ENCODE data around the gene RNF180.
"Not testable (repeated sequence)": the region's sequence is repeated elsewhere in the genome, so short reads cannot be mapped to it uniquely, and the experiment has no call there.

Gene RNF180

GRCh38 chr5:64199425-64199824 lies 33.8 kb downstream of the RNF180 start:
- peaks cover 0 to 2% of the 10 kb centered on the region in 2 donors for H3K9me3 Mint-ChIP-seq
- ATAC-seq (replicated peaks) (no peak), DNase-seq (no peak)
- H3K27me3 Mint-ChIP-seq, result no peaks in the 10 kb centered on the region
- H3K36me3 Mint-ChIP-seq, result no peaks in the 10 kb centered on the region
- no peak overlapping the region for H3K27ac Mint-ChIP-seq
- H3K4me1 Mint-ChIP-seq, result no peaks in the 10 kb centered on the region
- no peak overlapping the region for H3K4me3 Mint-ChIP-seq

- Mint-ChIP-seq H3K36me3 (no peaks in the 10 kb centered on the region), H3K4me1 (no peaks in the 10 kb centered on the region), H3K27ac (no peak overlapping the region), H3K27me3 (no peaks in the 10 kb centered on the region), H3K9me3 (peaks cover 0 to 2% of the 10 kb centered on the region in 2 donors), H3K4me3 (no peak overlapping the region)
- no peak for ATAC-seq (replicated peaks)
- no peak for DNase-seq
These were observed 36.4 kb downstream of the RNF180 start for GRCh38 chr5:64201996-64202395.

- ATAC-seq (replicated peaks), result no peak
- Mint-ChIP-seq H3K27me3 (no peaks in the 10 kb centered on the region), H3K4me1 (no peaks in the 10 kb centered on the region), H3K27ac (no peak overlapping the region), H3K4me3 (no peak overlapping the region), H3K9me3 (no peaks in the 10 kb centered on the region), H3K36me3 (no peaks in the 10 kb centered on the region)
- no peak for DNase-seq
These were observed 41.0 kb downstream of the RNF180 start for GRCh38 chr5:64206653-64207052.

- Mint-ChIP-seq H3K9me3 (no peaks in the 10 kb centered on the region), H3K36me3 (no peaks in the 10 kb centered on the region), H3K27ac (no peak overlapping the region), H3K27me3 (no peaks in the 10 kb centered on the region), H3K4me1 (no peaks in the 10 kb centered on the region), H3K4me3 (no peak overlapping the region)
- no peak for DNase-seq
- no peak for ATAC-seq (replicated peaks)
These were observed 42.3 kb downstream of the RNF180 start for GRCh38 chr5:64207978-64208377.

- no peaks in the 10 kb centered on the region for H3K36me3 Mint-ChIP-seq
- no peak for ATAC-seq (replicated peaks)
- no peak overlapping the region for H3K27ac Mint-ChIP-seq
- no peak for DNase-seq
- no peak overlapping the region for H3K4me3 Mint-ChIP-seq
- H3K27me3 Mint-ChIP-seq, result no peaks in the 10 kb centered on the region
- H3K9me3 Mint-ChIP-seq, result no peaks in the 10 kb centered on the region
- H3K4me1 Mint-ChIP-seq, result no peaks in the 10 kb centered on the region
These were observed 43.7 kb downstream of the RNF180 start for GRCh38 chr5:64209353-64209752.

GRCh38 chr5:64210866-64211265 lies 45.2 kb downstream of the RNF180 start:
- no peak overlapping the region for H3K4me3 Mint-ChIP-seq
- DNase-seq, result no peak
- H3K27me3 Mint-ChIP-seq, result no peaks in the 10 kb centered on the region

GRCh38 chr5:64213011-64213410 lies 47.4 kb downstream of the RNF180 start:
- no peak for DNase-seq
- Mint-ChIP-seq H3K36me3 (no peaks in the 10 kb centered on the region), H3K27me3 (no peaks in the 10 kb centered on the region), H3K4me1 (no peaks in the 10 kb centered on the region), H3K27ac (no peak overlapping the region), H3K9me3 (no peaks in the 10 kb centered on the region), H3K4me3 (no peak overlapping the region)
- no peak for ATAC-seq (replicated peaks)

More at GRCh38 chr5:64210866-64211265, 45.2 kb downstream of the RNF180 start:
- no peaks in the 10 kb centered on the region for H3K9me3 Mint-ChIP-seq
- H3K4me1 Mint-ChIP-seq, result no peaks in the 10 kb centered on the region
- no peak overlapping the region for H3K27ac Mint-ChIP-seq
- ATAC-seq (replicated peaks), result no peak
- H3K36me3 Mint-ChIP-seq, result no peaks in the 10 kb centered on the region

GRCh38 chr5:64213531-64213930 lies 47.9 kb downstream of the RNF180 start:
- Mint-ChIP-seq H3K36me3 (no peaks in the 10 kb centered on the region), H3K9me3 (no peaks in the 10 kb centered on the region), H3K27ac (no peak overlapping the region), H3K4me1 (no peaks in the 10 kb centered on the region), H3K27me3 (no peaks in the 10 kb centered on the region), H3K4me3 (no peak overlapping the region)
- no peak for ATAC-seq (replicated peaks)
- no peak for DNase-seq

GRCh38 chr5:64214132-64214531 lies 48.5 kb downstream of the RNF180 start:
- H3K36me3 Mint-ChIP-seq, result no peaks in the 10 kb centered on the region
- no peak for ATAC-seq (replicated peaks)

GRCh38 chr5:64221911-64222310 lies 56.3 kb downstream of the RNF180 start:
- DNase-seq (no peak), ATAC-seq (replicated peaks) (no peak)
- H3K4me1 Mint-ChIP-seq, result no peaks in the 10 kb centered on the region
- H3K27me3 Mint-ChIP-seq, result no peaks in the 10 kb centered on the region
- no peaks in the 10 kb centered on the region for H3K36me3 Mint-ChIP-seq
- H3K9me3 Mint-ChIP-seq, result no peaks in the 10 kb centered on the region
- no peak overlapping the region for H3K27ac Mint-ChIP-seq
- no peak overlapping the region for H3K4me3 Mint-ChIP-seq

More at GRCh38 chr5:64214132-64214531, 48.5 kb downstream of the RNF180 start:
- no peak for DNase-seq
- H3K4me1 Mint-ChIP-seq, result no peaks in the 10 kb centered on the region
- no peaks in the 10 kb centered on the region for H3K27me3 Mint-ChIP-seq
- no peak overlapping the region for H3K27ac Mint-ChIP-seq
- H3K9me3 Mint-ChIP-seq, result no peaks in the 10 kb centered on the region
- no peak overlapping the region for H3K4me3 Mint-ChIP-seq

GRCh38 chr5:64225286-64225981 lies 59.8 kb downstream of the RNF180 start:
- not testable (repeated sequence) for H3K9me3 Mint-ChIP-seq; H3K27me3 Mint-ChIP-seq; H3K36me3 Mint-ChIP-seq; DNase-seq; ATAC-seq (replicated peaks); H3K4me1 Mint-ChIP-seq; H3K27ac Mint-ChIP-seq; H3K4me3 Mint-ChIP-seq

GRCh38 chr5:64227131-64227537 lies 61.5 kb downstream of the RNF180 start:
- H3K9me3 Mint-ChIP-seq; H3K36me3 Mint-ChIP-seq; DNase-seq; H3K27me3 Mint-ChIP-seq; H3K27ac Mint-ChIP-seq; H3K4me1 Mint-ChIP-seq; ATAC-seq (replicated peaks); H3K4me3 Mint-ChIP-seq: not testable (repeated sequence)

- no peaks in the 10 kb centered on the region for H3K9me3 Mint-ChIP-seq
- H3K27ac Mint-ChIP-seq, result no peak overlapping the region
- no peaks in the 10 kb centered on the region for H3K4me1 Mint-ChIP-seq
- no peaks in the 10 kb centered on the region for H3K36me3 Mint-ChIP-seq
- ATAC-seq (replicated peaks), result peak in 1 of 2 donors; percentile 36
- DNase-seq, result no peak
- no peak overlapping the region for H3K4me3 Mint-ChIP-seq
- H3K27me3 Mint-ChIP-seq, result peaks cover 5 to 6% of the 10 kb centered on the region in 2 donors
These were observed 63.6 kb downstream of the RNF180 start for GRCh38 chr5:64229163-64229774.

- no peaks in the 10 kb centered on the region for H3K27me3 Mint-ChIP-seq
- H3K36me3 Mint-ChIP-seq, result no peaks in the 10 kb centered on the region
- peaks cover 7% of the 10 kb centered on the region in 2 donors for H3K9me3 Mint-ChIP-seq
- H3K4me1 Mint-ChIP-seq, result no peaks in the 10 kb centered on the region
- H3K27ac Mint-ChIP-seq, result no peak overlapping the region
- H3K4me3 Mint-ChIP-seq, result no peak overlapping the region
- ATAC-seq (replicated peaks) (no peak), DNase-seq (no peak)
These were observed 95.1 kb downstream of the RNF180 start for GRCh38 chr5:64260756-64261155.

- Mint-ChIP-seq H3K36me3 (no peaks in the 10 kb centered on the region), H3K9me3 (peaks cover 7% of the 10 kb centered on the region in 2 donors), H3K27me3 (no peaks in the 10 kb centered on the region), H3K4me1 (no peaks in the 10 kb centered on the region), H3K4me3 (no peak overlapping the region), H3K27ac (no peak overlapping the region)
- DNase-seq, result no peak
- ATAC-seq (replicated peaks), result no peak
These were observed 103.5 kb downstream of the RNF180 start for GRCh38 chr5:64269164-64269563.
